SU-DHL-6 (cell line): Measurements from ENCODE around the gene ZBTB3.

Experiments
- H2AFZ ChIP-seq: fragments of 200-600 bp; sonication (generic); 2 replicates; pipeline ENCODE4 v1.6.1; 2014; ENCODE audit warnings: low read depth, mild to moderate bottlenecking, moderate library complexity, mixed read lengths, antibody characterized with exemption, low read length; ENCODE audit not compliant: severe bottlenecking
- H3F3A ChIP-seq: fragments of 200-600 bp; shearing (Covaris generic); 2 replicates; pipeline ENCODE4 v1.6.0; 2016; ENCODE audit warnings: antibody characterized with exemption, mild to moderate bottlenecking; ENCODE audit not compliant: insufficient read depth
- H3K27ac ChIP-seq: fragments of 200-600 bp; sonication (generic); 2 replicates; pipeline ENCODE4 v1.5.1; 2016; ENCODE audit warnings: low read depth, mild to moderate bottlenecking, low read length, moderate library complexity, mixed read lengths
- H3K27me3 ChIP-seq: fragments of 200-600 bp; sonication (generic), shearing (Covaris generic); 2 replicates; pipeline ENCODE4 v1.6.0; 2014; ENCODE audit warnings: mild to moderate bottlenecking, low read length
- H3K36me3 ChIP-seq: fragments of 200-600 bp; sonication (generic); 2 replicates; pipeline ENCODE4 v1.6.1; 2014; ENCODE audit warnings: mild to moderate bottlenecking, low read length, mixed read lengths
- H3K4me2 ChIP-seq: fragments of 300-600, 200-600 bp; shearing (Covaris generic), sonication (generic); 2 replicates; pipeline ENCODE4 v1.6.0; 2014; ENCODE audit warnings: low read length, low read depth, mild to moderate bottlenecking; ENCODE audit not compliant: poor library complexity, severe bottlenecking
- H3K4me3 ChIP-seq: fragments of 200-600 bp; sonication (generic); 2 replicates; pipeline ENCODE4 v1.5.1; 2014; ENCODE audit warnings: antibody characterized with exemption, low read length, mild to moderate bottlenecking, mixed read lengths; ENCODE audit not compliant: insufficient read depth, poor library complexity, severe bottlenecking
- H3K79me2 ChIP-seq: fragments of 200-600 bp; sonication (generic); 2 replicates; pipeline ENCODE4 v1.6.1; 2014; ENCODE audit warnings: mild to moderate bottlenecking, low read length, moderate library complexity; ENCODE audit not compliant: insufficient read depth
- H3K9ac ChIP-seq: fragments of 200-600 bp; sonication (generic); 2 replicates; pipeline ENCODE4 v1.7.0; 2014; ENCODE audit warnings: mild to moderate bottlenecking, low read length
- H3K9me2 ChIP-seq: fragments of 200-600 bp; sonication (generic); replicated peaks from 2 replicates; pipeline ENCODE4 v1.6.1; 2014; ENCODE audit warnings: low read length; ENCODE audit not compliant: insufficient read depth
- H3K9me3 ChIP-seq: fragments of 200-600 bp; sonication (generic); 2 replicates; pipeline ENCODE4 v1.6.1; 2014; ENCODE audit warnings: low read length, mixed read lengths; ENCODE audit not compliant: insufficient read depth
- H4K20me1 ChIP-seq: fragments of 200-600 bp; sonication (generic); 2 replicates; pipeline ENCODE4 v1.6.1; 2014; ENCODE audit warnings: low read depth, mild to moderate bottlenecking, antibody characterized with exemption, low read length, moderate library complexity, mixed read lengths
- EZH2phosphoT487 ChIP-seq: fragments of 200-600 bp; sonication (generic), shearing (Covaris generic); conservative IDR thresholded peaks from 2 replicates; pipeline ENCODE4 v1.6.1; 2018; ENCODE audit warnings: mild to moderate bottlenecking, antibody characterized with exemption, low read length, moderate library complexity, mixed read lengths
- TF ChIP-seq, protein P1 (sequence below): fragments of 200-600 bp; sonication (generic); IDR thresholded peaks from one replicate; pipeline ENCODE4 v1.5.1; 2017; ENCODE audit warnings: antibody characterized with exemption, mild to moderate bottlenecking, low read length, moderate library complexity; ENCODE audit not compliant: insufficient read depth, poor library complexity, severe bottlenecking

ZBTB3 gene

DNA sequence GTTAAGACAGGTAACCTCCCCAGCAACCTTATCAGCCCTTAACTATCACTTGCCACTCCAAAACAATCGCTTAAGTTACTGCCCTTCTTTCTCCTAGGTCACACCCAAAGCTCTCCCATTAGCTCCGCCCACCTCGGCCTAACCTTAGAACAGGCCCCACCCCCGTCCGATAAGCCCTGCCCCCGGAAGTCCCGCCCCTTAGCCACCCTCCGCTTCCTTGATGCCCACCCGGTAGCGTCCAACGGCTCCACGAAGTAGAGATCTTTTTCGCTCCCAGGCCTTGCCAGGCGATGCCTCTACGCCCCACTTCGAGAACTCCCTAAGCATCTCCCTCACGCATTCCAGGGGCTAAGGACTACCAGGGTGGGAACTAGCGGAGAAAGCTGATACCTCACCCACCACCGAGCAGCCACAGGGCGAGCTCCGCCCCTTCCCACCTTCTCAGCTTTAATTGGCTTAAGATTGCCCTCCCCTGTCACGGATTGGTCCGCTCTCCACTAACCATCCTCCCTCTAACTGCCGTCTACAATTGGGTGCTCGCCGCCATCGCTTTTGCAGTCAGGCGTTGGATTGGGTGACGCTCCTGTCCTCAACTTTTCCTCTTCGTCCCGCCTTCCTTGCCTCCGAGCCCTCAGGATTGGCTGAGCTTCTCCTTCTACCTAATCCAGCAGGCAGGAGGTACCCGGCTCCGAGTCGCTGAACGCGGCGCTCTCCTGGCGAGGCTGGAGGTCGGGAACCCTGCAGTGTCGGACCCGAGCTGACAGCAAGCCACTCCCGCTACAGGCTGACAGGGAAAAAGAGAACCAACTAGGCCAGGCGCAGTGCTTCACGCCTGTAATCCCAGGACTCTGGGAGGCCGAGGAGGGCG lies at the start of gene ZBTB3:
Gene ZBTB3, minus strand, starts transcription at position 425 of the 868 bp plus-strand sequence. CDS start 496 bp downstream, outside the sequence.
- Histone ChIP-seq H3K9me3 (no peaks in the 10 kb centered on the region), H3K27ac (peak within 1 kb of the TSS; percentile 79), H3K9ac (peak within 1 kb of the TSS; percentile 70), H4K20me1 (no peaks in the 10 kb centered on the region), H3K36me3 (no peaks in the 10 kb centered on the region), H3K4me3 (peak within 1 kb of the TSS; percentile 73), H2AFZ (peak within 1 kb of the TSS; percentile 94), H3F3A (peaks cover 9% of the 10 kb centered on the region; the same call in 1 of the 2 replicates), H3K79me2 (peaks cover 17% of the 10 kb centered on the region), H3K4me2 (peak within 1 kb of the TSS; percentile 75), H3K9me2 (no peaks in the 10 kb centered on the region), H3K27me3 (no peaks in the 10 kb centered on the region)
- TF ChIP-seq, protein P1, sequence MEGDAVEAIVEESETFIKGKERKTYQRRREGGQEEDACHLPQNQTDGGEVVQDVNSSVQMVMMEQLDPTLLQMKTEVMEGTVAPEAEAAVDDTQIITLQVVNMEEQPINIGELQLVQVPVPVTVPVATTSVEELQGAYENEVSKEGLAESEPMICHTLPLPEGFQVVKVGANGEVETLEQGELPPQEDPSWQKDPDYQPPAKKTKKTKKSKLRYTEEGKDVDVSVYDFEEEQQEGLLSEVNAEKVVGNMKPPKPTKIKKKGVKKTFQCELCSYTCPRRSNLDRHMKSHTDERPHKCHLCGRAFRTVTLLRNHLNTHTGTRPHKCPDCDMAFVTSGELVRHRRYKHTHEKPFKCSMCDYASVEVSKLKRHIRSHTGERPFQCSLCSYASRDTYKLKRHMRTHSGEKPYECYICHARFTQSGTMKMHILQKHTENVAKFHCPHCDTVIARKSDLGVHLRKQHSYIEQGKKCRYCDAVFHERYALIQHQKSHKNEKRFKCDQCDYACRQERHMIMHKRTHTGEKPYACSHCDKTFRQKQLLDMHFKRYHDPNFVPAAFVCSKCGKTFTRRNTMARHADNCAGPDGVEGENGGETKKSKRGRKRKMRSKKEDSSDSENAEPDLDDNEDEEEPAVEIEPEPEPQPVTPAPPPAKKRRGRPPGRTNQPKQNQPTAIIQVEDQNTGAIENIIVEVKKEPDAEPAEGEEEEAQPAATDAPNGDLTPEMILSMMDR = no peak
- no peak for TF ChIP-seq EZH2phosphoT487

- Histone ChIP-seq H3K4me3 (no peak overlapping the region), H3K9ac (no peak overlapping the region), H3K36me3 (peaks cover 2% of the 10 kb centered on the region; the same call in 1 of the 2 replicates), H3K9me2 (no peaks in the 10 kb centered on the region), H4K20me1 (no peaks in the 10 kb centered on the region), H3K27me3 (no peaks in the 10 kb centered on the region), H2AFZ (no peak overlapping the region), H3K79me2 (peaks cover 19% of the 10 kb centered on the region), H3F3A (no peaks in the 10 kb centered on the region), H3K4me2 (no peak overlapping the region), H3K27ac (no peak overlapping the region), H3K9me3 (no peaks in the 10 kb centered on the region)
- no peak for TF ChIP-seq EZH2phosphoT487
- TF ChIP-seq, protein P1 = no peak
These were observed 47.1 kb upstream of the ZBTB3 start for GRCh38 chr11:62801071-62801470.

GRCh38 chr11:62799486-62799885 lies 45.5 kb upstream of the ZBTB3 start:
- Histone ChIP-seq H4K20me1 (no peaks in the 10 kb centered on the region), H3K9me3 (no peaks in the 10 kb centered on the region)
- TF ChIP-seq, protein P1 = no peak
- TF ChIP-seq EZH2phosphoT487 = no peak

More at GRCh38 chr11:62799486-62799885, 45.5 kb upstream of the ZBTB3 start:
- Histone ChIP-seq H3K4me3 (no peak overlapping the region), H3K79me2 (peaks cover 13% of the 10 kb centered on the region), H3K9ac (no peak overlapping the region), H2AFZ (no peak overlapping the region), H3K27me3 (no peaks in the 10 kb centered on the region), H3K36me3 (peaks cover 10% of the 10 kb centered on the region), H3K4me2 (no peak overlapping the region), H3K27ac (no peak overlapping the region), H3F3A (no peaks in the 10 kb centered on the region), H3K9me2 (no peaks in the 10 kb centered on the region)
